Measurements from ENCODE around the gene GSK3B. TPM values are rescaled to one million over a fixed set of nuclear protein-coding genes. Genes with fewer than 3 reads are reported as not detected.

Gene GSK3B
- total and polyA plus RNA-seq, 2 donors (not counting 1 experiment from before 2014, with no cell fraction given), result 37.3 to 44.8 TPM

GRCh38 chr3:119781330-119782198, 312.7 kb downstream of the GSK3B start, which contains the start of gene NR1I2:
Gene NR1I2, plus strand, starts transcription at chr3:119782101.
- H3K79me2 ChIP-seq (ENCODE audit: control insufficient read depth, insufficient read depth, low read length), result no peaks in the 10 kb centered on the region
- no peaks in the 10 kb centered on the region for H3K9me3 ChIP-seq (ENCODE audit: control insufficient read depth, insufficient read depth, low read depth, low read length)
- no peaks in the 10 kb centered on the region for H3K36me3 ChIP-seq (ENCODE audit: control insufficient read depth, insufficient read depth, low read length)
- H3K27me3 ChIP-seq (ENCODE audit: control insufficient read depth, insufficient read depth, low read length), result no peaks in the 10 kb centered on the region
- no peak within 1 kb of the TSS for H2AFZ ChIP-seq (ENCODE audit: low read length)
- H3K9ac ChIP-seq (ENCODE audit: insufficient read depth, low read length), result no peak within 1 kb of the TSS
- DNase-seq (ENCODE audit: low read depth in 2 of 2), result no peak
- no peaks in the 10 kb centered on the region for H4K20me1 ChIP-seq (ENCODE audit: control insufficient read depth, extremely low read depth, insufficient read depth, low read length)
- H3K4me1 ChIP-seq (ENCODE audit: control insufficient read depth, extremely low read depth, insufficient read depth, low read length), result no peaks in the 10 kb centered on the region
- no peak within 1 kb of the TSS for H3K4me2 ChIP-seq (ENCODE audit: extremely low read depth, insufficient read depth, low read length)
- no peak within 1 kb of the TSS for H3K27ac ChIP-seq (ENCODE audit: insufficient read depth, low read length)
- TF ChIP-seq EZH2 (IDR thresholded peaks at IDR 0.05; ENCODE audit: low read length, missing control alignments), result no peak
- no peak for TF ChIP-seq CTCF (conservative IDR thresholded peaks at IDR 0.05 in 1 of 2, IDR thresholded peaks at IDR 0.05 in 1 of 2; ENCODE audit: low read depth in 1 of 2, low read length in 2 of 2)
- no peak within 1 kb of the TSS for H3K4me3 ChIP-seq (replicated peaks in 1 of 4; ENCODE audit: control extremely low read depth in 1 of 4, insufficient read depth in 1 of 4, low read depth in 3 of 4, low read length in 4 of 4)

DNA sequence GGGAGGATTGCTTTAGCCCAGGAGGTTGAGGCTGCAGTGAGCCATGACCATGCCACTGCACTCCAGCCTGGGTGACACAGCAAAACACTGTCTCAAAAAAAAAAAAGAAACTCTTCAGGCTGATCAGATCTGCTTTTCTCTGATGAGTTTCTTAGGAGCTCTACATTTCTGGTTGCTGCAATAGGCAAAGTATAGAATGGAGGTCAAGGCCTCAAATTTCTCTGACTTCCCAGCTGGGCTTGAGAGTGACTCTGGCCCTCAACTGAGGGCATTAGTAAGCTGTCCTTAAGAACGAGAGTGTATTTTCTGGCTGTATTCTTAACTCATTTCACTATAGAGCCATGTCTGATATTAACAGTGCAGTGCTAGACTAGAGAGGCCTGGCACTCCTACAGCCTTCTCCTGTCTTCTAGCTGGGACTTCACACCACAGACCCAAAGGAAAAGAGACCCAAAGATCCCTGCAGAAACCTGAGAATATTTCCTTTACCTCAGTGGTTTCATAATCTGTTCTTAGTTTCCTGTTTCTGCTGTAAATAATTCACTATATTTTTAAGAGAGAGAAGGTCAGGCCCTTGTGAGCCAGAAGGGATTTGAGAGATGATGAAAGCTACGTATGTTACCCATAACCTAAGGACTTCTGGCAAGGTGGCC, 314.4 kb downstream of the GSK3B start:
- H3K4me2 ChIP-seq (ENCODE audit: extremely low read depth, insufficient read depth, low read length), result no peak overlapping the region
- H2AFZ ChIP-seq (ENCODE audit: low read length), result no peak overlapping the region
- no peak overlapping the region for H3K27ac ChIP-seq (ENCODE audit: insufficient read depth, low read length)

More for the DNA sequence above, 314.4 kb downstream of the GSK3B start:
- Histone ChIP-seq H4K20me1 (ENCODE audit: control insufficient read depth, extremely low read depth, insufficient read depth, low read length) (no peaks in the 10 kb centered on the region), H3K36me3 (ENCODE audit: control insufficient read depth, insufficient read depth, low read length) (no peaks in the 10 kb centered on the region), H3K79me2 (ENCODE audit: control insufficient read depth, insufficient read depth, low read length) (no peaks in the 10 kb centered on the region), H3K4me3 (replicated peaks in 1 of 4; ENCODE audit: control extremely low read depth in 1 of 4, insufficient read depth in 1 of 4, low read depth in 3 of 4, low read length in 4 of 4) (no peak overlapping the region), H3K4me1 (ENCODE audit: control insufficient read depth, extremely low read depth, insufficient read depth, low read length) (no peaks in the 10 kb centered on the region), H3K9ac (ENCODE audit: insufficient read depth, low read length) (no peak overlapping the region), H3K9me3 (ENCODE audit: control insufficient read depth, insufficient read depth, low read depth, low read length) (no peaks in the 10 kb centered on the region), H3K27me3 (ENCODE audit: control insufficient read depth, insufficient read depth, low read length) (no peaks in the 10 kb centered on the region)
- no peak for TF ChIP-seq CTCF (conservative IDR thresholded peaks at IDR 0.05 in 1 of 2, IDR thresholded peaks at IDR 0.05 in 1 of 2; ENCODE audit: low read depth in 1 of 2, low read length in 2 of 2)
- no peak for TF ChIP-seq EZH2 (IDR thresholded peaks at IDR 0.05; ENCODE audit: low read length, missing control alignments)
- no peak for DNase-seq (ENCODE audit: low read depth in 2 of 2)

Measured in fibroblast of lung (primary cell).